ENCODE measurements around the gene JAKMIP2.
"Not testable (repeated sequence)": the region's sequence is repeated elsewhere in the genome, so short reads cannot be mapped to it uniquely, and the experiment has no call there.

JAKMIP2 gene

GRCh38 chr5:147648597-147648996 lies 133.9 kb downstream of the JAKMIP2 start:
- no peak for DNase-seq (ENCODE audit: low read depth in 3 of 3)

DNA sequence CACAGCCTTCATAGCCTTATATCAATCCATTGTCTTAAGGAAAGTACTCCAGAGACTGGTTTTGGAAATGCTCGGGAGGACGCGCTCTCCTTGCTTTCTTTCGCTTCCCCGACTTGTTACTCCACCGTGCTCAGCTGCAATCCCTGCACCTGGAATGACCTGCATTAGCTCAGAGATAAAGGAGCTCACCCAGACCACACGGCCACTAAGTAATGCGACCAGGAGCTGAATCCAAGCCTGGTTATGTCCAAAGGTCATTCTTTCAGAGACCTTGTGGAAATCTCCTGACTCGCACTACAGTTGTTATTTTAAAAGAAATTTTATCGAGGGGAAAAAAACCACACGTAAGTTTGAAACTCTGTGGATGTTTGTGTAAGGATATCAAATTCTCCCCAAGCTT lies 137.3 kb downstream of the JAKMIP2 start:
- DNase-seq (ENCODE audit: low read depth in 3 of 3), result no peak

DNA sequence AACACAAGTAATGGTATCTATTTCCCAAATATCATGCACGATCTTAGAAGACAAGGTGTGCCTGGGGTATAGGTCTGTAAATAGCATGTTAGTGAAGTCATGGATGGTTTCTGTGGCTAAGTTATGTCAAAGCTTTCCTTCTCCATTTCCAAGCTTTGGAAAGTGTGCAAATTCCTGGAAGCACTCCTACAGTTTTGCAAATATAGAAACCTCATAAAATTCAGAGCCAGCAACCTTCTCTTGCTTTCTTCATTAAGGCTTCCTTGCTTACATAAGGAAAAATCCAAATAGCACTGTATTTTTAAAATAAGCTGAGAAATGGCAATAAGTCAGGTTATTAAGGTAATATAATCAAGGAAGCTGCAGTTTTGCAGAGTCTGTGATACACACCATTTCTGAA lies 138.1 kb downstream of the JAKMIP2 start:
- no peak for DNase-seq (ENCODE audit: low read depth in 3 of 3)

DNA sequence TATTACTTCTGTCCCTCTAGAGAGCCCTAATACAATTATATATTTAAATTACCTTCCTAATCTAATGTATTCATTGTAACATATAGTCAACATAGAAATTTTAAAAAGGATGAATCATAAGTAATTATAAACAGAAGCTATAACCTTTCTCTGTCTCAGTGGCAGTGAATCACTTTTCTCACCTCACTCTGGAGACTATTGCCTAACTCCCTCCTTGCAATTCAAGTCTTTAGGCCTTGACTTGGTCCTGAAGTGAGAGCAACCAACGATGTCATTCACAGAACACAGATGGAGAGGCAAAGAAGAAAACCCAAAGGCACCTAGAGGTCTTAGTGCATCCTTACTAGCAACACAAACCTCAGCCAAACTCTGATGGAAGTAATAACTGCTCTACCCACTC lies 139.4 kb downstream of the JAKMIP2 start:
- no peak for DNase-seq (ENCODE audit: low read depth in 3 of 3)

DNA sequence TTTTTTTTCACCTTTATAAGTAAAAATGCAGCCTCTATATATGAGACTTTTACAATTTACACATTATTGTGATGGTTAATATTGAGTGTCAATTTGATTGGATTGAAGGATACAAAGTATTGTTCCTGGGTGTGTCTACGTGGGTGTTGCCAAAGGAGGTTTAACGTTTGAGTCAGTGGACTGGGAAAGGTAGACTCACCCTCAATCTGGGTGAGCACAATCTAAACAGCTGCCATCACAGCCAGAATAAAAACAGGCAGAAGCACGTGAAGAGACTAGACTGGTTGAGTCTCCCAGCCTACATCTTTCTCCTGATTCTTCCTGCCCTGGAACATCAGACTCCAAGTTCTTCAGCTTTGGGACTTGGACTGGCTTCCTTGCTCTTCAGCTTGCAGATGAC lies 139.9 kb downstream of the JAKMIP2 start:
- DNase-seq (ENCODE audit: low read depth in 3 of 3), result no peak

DNA sequence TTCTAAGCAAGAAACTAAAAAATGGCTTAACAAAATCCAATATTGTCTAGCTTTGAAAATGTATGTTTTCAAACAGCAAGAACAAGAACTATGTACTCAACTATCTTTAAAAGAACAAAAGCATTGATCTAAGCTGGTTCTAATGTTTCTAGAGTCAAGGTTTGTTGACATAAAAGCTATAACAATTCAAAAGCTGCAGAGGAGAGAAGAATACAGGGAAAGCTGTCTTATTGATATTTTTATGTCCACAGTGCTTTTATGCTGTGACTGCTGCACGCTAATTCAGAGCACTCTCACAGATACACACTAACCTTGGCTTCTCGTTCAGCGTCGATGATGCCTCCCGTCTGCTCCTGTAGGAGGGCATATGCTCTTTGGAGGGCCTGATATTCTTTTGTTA lies 143.2 kb downstream of the JAKMIP2 start:
- no peak for DNase-seq (ENCODE audit: low read depth in 3 of 3)

GRCh38 chr5:147636729-147636984 lies 145.9 kb downstream of the JAKMIP2 start:
- no peak for DNase-seq (ENCODE audit: low read depth in 3 of 3)

DNA sequence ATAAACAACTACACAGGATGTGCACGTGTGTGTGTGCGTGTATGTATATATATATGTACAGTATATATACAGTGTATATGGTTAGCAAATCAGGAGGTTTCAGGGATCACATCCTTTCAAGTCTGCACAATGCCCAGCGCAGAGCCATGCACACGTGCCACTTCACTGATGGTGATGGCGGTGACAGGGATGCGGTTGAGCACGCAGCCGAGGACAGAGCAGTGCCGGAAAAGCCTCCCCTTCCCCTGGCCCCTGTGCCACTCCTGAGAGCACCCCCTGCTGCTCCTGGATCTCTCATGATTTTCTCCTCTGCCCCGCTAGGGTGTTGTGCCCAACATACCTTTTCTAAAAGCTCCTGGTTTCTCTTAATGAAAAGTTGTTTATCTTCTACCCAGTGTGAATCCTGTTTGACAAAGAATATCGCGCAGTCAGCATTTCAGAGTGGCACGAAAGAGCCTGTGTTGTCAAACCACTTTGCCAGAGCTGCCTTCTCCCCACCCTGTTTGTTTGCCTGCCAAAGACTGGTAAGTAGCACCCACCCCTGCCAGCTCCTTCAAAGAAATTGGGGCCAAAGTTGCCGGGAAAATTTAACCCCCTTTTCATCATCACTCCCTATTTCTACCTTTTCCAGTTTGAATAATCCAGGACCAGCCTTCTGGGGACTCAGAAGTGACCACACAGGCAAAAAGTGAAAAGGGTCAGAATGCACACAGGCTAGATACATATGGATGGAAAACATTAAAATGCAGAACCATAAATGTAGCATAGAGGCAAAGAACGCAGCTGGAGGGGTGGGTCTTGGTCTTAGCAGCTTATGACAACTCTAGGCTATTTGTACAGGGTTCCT lies 146.4 kb downstream of the JAKMIP2 start:
- DNase-seq (ENCODE audit: low read depth in 3 of 3), result no peak

DNA sequence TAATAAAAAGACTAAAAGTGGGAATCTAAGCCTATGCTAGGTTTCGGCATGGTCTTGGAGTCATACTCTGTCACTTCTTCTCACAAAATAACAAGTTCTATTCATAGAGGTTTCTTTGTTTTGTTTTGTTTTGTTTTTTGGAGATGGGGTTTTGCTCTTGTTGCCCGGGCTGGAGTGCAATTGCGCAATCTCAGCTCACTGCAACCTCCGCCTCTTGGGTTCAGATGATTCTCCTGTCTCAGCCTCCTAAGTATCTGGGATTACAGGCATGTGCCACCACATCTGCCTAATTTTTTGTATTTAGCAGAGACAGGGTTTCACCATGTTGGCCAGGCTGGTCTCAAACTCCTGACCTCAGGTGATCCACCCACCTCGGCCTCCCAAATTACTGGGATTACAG lies 147.1 kb downstream of the JAKMIP2 start:
- not testable (repeated sequence) for DNase-seq (ENCODE audit: low read depth in 3 of 3)

DNA sequence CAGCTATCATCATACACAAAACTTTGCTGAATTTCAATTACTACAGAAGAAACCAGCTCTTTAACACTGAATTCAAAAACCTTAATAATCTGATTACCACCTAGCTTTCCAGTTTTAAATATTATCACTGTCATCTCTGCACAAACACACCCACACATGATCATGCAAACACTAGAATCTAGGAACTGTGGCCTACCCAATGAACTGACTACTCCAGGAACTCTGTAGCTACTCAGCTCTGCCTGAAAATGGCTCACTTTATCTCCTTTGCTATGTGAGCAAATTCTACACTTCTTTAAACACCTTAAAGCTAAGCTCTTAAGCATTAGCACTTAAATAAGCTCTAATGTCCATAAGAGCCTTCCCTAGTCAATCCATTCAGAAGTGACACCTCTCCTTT lies 149.4 kb downstream of the JAKMIP2 start:
- no peak for DNase-seq (ENCODE audit: low read depth in 3 of 3)

DNA sequence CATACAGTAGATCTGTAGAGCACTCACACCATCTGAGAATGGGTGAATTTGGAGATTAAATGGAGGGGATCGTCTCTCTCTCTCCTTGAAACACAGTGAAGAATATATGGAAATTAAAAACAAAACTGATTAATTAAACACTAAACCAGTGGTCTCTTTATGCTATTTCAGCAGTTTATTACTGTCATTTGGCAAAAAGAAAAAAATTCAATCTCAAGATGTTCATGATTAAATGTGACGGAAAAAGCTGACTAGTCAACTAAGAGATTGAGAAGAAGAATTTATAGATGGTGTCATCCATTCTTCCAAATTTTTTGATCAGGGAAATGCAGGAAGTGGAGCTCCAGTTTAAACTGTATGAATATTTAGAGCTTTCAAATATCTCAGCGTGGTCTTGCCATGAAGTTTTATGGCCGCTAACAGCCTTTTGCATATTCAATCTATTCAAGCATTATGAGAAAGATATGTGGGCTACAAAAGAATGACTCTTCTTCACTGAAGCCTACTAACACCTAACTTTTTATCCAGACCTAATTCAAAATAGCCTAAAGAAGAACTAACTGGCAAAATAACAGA lies 151.0 kb downstream of the JAKMIP2 start:
- DNase-seq (ENCODE audit: low read depth in 3 of 3), result no peak

GRCh38 chr5:147629196-147629595 lies 153.3 kb downstream of the JAKMIP2 start:
- no peak for DNase-seq (ENCODE audit: low read depth in 3 of 3)

DNA sequence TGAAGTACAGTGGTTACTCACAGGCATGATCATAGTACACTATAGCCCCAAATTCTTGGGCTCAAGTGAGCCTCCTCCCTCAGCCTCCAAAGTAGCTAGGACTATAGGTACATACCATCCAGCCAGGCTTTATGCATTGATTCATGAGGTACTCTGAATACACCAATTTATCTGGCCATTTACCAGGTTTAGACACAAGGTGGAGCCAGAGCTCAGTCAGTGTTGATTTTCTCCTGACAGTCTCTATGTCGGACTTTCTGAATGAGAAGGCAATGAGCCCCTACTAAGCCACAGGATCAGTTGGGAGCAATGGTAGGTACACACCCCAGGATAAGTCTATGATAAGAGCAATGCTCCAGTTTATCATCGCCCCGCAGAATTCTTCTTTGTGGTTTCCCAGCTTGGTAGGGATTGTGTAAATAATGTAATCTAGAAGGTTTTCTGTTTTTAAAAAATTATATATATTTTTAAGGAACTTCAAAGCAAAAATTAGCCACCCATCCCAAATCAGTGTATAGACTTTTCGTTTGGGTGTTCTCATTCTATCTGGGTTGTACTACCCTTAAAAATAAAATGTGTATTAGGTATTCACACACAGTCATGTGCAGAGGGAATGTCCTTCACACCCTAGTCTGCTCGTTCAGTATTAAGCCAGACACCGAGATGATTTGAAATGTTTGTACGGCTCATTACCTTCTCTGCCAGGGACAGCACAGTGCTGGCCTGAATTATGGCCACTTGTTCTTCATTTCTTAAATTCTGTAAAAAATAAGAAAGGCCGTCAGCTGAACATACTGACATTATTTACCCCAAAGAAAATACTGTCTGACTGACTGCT lies 154.3 kb downstream of the JAKMIP2 start:
- DNase-seq (ENCODE audit: low read depth in 3 of 3), result peak in 2 of 3 experiments; percentile 8 to 31

DNA sequence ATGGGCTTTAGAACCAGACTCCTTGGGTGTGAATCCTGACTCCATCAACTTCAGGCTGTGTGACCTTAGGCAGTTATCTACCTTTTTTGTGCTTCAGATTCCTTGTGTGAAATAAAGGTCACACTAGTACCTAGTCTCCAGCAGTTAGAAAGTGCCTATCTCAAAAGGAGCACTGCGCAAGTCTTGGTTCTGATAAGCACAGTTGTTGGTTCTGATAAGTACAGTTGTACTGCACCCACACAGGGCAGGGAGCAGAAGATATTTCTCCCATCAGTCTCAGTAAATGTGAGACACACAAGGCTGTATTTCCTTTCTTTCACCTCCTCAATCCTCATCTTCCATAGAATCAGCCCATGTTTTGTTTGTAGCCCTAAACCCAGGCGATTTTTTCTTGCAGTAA lies 156.1 kb downstream of the JAKMIP2 start:
- DNase-seq (ENCODE audit: low read depth in 3 of 3), result no peak

DNA sequence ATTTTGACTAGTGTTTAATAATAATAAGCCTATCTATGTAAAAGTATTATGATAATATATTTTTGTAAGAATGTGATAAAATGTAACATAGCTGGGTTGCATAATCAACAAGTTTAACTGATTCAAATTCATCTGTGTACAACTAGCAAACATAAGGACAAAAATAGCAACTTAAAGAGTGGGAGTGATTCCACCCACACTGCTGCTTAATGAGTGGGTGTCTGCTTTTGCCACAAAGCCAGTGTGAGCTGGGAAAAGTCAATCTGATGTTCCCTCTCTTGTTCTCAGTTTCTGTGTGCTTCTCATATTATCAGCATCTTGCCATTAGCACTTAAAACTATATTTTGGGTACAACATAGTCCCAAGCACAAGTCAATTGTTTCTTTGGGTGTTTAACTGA lies 161.5 kb downstream of the JAKMIP2 start:
- no peak for DNase-seq (ENCODE audit: low read depth in 3 of 3)

DNA sequence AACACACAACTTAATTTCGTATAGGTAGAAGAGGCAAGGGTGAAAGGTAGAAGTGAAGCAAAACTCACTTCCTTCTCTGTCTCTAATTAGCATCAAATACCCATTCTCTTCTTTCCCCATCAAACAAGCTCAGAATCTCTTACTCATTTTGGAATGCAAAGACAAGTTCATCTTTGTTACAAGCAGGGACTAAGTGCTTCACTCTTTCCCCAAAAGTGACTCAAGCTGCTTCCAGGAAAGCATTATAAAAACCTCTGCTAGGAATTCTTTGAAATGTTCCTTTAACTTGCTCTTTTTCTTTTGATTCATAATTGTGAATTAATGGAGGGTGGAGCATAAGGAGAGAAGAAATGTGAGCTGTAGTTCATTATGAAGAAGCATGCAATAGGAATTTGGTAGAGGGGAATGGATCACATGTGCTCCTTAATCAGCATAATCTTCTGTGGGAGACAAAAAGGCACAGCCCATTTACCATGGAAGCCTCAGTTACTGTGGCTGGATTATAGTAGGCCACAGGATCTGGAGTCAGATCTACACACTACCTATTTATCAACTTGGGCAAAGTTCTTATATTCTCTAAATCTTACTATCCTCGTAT lies 163.1 kb downstream of the JAKMIP2 start:
- no peak for DNase-seq (ENCODE audit: low read depth in 3 of 3)

GRCh38 chr5:147617711-147618350 lies 164.7 kb downstream of the JAKMIP2 start:
- no peak for DNase-seq (ENCODE audit: low read depth in 3 of 3)

- DNase-seq (ENCODE audit: low read depth in 3 of 3), result no peak
Observed at GRCh38 chr5:147617191-147617606, 165.3 kb downstream of the JAKMIP2 start.

GRCh38 chr5:147616421-147616820 lies 166.1 kb downstream of the JAKMIP2 start:
- no peak for DNase-seq (ENCODE audit: low read depth in 3 of 3)

DNA sequence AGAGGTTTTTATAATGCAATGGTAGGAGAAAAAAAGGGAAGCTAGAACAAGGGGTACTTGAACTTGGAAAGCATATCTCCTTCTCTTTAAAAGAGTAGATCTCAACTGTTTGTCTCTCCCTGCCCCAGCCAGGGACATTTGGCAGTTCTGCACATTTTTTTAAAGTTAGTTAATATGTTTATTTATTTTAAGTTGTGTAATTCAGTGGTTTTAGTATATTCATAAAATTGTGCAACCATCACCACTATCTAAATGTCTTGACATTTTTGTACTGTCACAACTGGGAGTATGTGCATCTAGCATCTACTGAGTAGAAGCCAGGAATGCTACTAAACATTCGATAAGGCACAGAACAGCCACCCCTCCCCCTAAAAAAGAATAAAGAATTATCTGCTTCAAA lies 169.2 kb downstream of the JAKMIP2 start:
- no peak for DNase-seq (ENCODE audit: low read depth in 3 of 3)

DNA sequence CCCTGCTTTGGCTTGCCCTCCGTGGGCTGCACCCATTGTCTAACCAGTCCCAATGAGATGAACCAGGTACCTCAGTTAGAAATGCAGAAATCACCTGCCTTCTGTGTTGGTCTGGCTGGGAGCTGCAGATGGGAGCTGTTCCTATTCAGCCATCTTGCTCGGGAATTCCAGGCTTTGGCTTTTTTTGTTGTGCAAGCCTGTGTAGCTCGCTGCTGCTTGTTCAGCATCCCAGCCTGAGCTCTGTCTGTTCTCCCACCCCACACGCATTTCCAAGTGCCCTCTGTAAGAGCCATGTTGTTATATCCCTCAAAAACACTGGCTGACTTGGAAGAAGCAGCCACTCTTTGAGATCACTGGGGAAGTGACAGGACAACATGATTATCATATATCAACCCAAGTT lies 171.0 kb downstream of the JAKMIP2 start:
- no peak for DNase-seq (ENCODE audit: low read depth in 3 of 3)

DNA sequence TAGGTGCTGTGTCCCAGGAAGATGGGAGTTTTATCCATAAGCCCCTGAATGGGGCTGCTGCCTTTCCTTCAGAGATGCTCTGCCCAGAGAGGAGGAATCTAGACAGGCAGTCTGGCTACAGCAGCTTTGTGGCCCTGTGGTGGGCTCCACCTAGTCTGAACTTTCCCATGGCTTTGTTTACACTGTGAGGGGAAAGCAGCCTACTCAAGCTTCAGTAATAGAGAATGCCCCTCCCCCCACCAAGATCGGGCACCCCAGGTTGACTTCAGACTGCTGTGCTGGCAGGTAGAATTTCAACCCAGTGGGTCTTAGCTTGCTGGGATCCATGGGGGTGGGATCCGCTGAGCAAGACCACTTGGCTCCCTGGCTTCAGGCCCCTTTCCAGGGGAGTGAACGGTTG lies 171.7 kb downstream of the JAKMIP2 start:
- no peak for DNase-seq (ENCODE audit: low read depth in 3 of 3)

Data from stimulated activated CD4-positive, alpha-beta T cell treated with anti-CD3 and anti-CD28 coated beads, TNF-alpha, amount 100 ng/mL, for 24 hours (primary cell).